Mesothelial cell of epicardium (in vitro differentiated cells): ENCODE measurements around the gene IGSF11. TPM values are rescaled to one million over a fixed set of nuclear protein-coding genes. Genes with fewer than 3 reads are reported as not detected.
"Not testable (repeated sequence)": the region's sequence is repeated elsewhere in the genome, so short reads cannot be mapped to it uniquely, and the experiment has no call there.

Source experiments
- DNase-seq, 2 experiments: peaks; one replicate each; pipeline ENCODE4 v3.0.0; 2021; ENCODE audit warnings: low spot score in 2 of 2; ENCODE audit not compliant: unreplicated experiment in 2 of 2
- H3K27ac Mint-ChIP-seq: 2 replicates; pipeline ENCODE4 v1.8.0; 2021; ENCODE audit warnings: mixed read lengths
- H3K27me3 Mint-ChIP-seq: 2 replicates; pipeline ENCODE4 v1.8.0; 2021; ENCODE audit warnings: low read depth, mixed read lengths
- H3K36me3 Mint-ChIP-seq: 2 replicates; pipeline ENCODE4 v1.8.0; 2021; ENCODE audit warnings: mixed read lengths
- H3K4me1 Mint-ChIP-seq: 2 replicates; pipeline ENCODE4 v1.8.0; 2021; ENCODE audit warnings: mixed read lengths
- H3K4me3 Mint-ChIP-seq: 2 replicates; pipeline ENCODE4 v1.8.0; 2021; ENCODE audit warnings: mild to moderate bottlenecking, moderate library complexity, mixed read lengths
- H3K9me3 Mint-ChIP-seq: 2 replicates; pipeline ENCODE4 v1.8.0; 2021; ENCODE audit warnings: mixed read lengths
- total RNA-seq: library from RNA; stranded (reverse); gene quantifications from 3 replicates; pipeline ENCODE4 v1.2.1, GENCODE V29; 2021
- TF ChIP-seq, protein P1 (sequence below): fragments of 200-600 bp; sonication (generic); IDR thresholded peaks from one replicate; pipeline ENCODE4 v1.5.0; 2021; ENCODE audit warnings: antibody characterized with exemption; ENCODE audit not compliant: unreplicated experiment

The IGSF11 gene, protein sequence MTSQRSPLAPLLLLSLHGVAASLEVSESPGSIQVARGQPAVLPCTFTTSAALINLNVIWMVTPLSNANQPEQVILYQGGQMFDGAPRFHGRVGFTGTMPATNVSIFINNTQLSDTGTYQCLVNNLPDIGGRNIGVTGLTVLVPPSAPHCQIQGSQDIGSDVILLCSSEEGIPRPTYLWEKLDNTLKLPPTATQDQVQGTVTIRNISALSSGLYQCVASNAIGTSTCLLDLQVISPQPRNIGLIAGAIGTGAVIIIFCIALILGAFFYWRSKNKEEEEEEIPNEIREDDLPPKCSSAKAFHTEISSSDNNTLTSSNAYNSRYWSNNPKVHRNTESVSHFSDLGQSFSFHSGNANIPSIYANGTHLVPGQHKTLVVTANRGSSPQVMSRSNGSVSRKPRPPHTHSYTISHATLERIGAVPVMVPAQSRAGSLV
- 1.2 to 2.0 TPM (median 1.8 TPM) in 3 replicates for total RNA-seq

DNA sequence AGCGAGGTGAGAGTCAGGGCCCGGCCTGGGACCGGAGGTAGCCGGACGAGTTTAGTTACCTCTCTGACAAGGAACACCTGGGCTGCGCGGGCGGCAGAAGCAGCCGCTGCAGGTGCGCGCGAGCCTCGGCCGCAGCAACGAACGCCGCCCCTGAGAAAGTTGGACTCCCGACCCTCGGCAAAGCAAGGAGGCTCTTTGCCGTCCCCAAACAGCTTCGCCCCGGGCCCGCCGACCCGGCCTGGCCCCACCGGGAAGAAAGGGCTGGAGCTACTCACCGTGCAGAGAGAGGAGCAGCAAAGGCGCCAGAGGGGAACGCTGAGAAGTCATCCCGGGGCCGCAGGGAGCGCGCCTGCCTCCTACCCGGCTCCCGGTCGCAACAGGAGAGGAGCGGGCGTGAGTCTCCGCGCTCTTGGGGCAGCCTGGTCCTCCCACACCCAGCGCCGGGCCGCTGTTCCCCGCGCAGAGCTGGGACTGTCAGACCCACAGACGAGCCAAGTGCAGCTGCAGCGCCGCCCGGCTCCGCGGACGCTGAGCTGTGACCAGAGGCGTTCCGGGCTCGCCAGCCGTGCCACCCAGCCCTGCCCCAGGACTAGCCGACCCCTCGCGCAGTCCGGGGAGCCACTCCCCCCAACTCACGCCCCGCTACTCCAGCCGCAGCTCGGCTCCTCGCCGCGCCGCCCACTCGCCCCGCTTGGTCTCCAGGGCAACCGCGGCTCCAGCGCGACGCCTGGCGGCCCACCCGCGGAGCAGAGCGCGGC lies at the start of gene IGSF11:
Gene IGSF11 (minus strand): TSS at position 591 of the 758 bp plus-strand sequence. CDS start 264 bp downstream, at position 327.
- H3K4me3 Mint-ChIP-seq: peak within 1 kb of the TSS; percentile 91
- H3K4me1 Mint-ChIP-seq: peaks cover 12% of the 10 kb centered on the region
- no peaks in the 10 kb centered on the region for H3K9me3 Mint-ChIP-seq
- H3K36me3 Mint-ChIP-seq: no peaks in the 10 kb centered on the region
- TF ChIP-seq, protein P1, sequence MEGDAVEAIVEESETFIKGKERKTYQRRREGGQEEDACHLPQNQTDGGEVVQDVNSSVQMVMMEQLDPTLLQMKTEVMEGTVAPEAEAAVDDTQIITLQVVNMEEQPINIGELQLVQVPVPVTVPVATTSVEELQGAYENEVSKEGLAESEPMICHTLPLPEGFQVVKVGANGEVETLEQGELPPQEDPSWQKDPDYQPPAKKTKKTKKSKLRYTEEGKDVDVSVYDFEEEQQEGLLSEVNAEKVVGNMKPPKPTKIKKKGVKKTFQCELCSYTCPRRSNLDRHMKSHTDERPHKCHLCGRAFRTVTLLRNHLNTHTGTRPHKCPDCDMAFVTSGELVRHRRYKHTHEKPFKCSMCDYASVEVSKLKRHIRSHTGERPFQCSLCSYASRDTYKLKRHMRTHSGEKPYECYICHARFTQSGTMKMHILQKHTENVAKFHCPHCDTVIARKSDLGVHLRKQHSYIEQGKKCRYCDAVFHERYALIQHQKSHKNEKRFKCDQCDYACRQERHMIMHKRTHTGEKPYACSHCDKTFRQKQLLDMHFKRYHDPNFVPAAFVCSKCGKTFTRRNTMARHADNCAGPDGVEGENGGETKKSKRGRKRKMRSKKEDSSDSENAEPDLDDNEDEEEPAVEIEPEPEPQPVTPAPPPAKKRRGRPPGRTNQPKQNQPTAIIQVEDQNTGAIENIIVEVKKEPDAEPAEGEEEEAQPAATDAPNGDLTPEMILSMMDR: no peak
- peak; percentile 64 to 83 for DNase-seq
- H3K27ac Mint-ChIP-seq: peak within 1 kb of the TSS; percentile 43
- H3K27me3 Mint-ChIP-seq: peaks cover 58% of the 10 kb centered on the region

DNA sequence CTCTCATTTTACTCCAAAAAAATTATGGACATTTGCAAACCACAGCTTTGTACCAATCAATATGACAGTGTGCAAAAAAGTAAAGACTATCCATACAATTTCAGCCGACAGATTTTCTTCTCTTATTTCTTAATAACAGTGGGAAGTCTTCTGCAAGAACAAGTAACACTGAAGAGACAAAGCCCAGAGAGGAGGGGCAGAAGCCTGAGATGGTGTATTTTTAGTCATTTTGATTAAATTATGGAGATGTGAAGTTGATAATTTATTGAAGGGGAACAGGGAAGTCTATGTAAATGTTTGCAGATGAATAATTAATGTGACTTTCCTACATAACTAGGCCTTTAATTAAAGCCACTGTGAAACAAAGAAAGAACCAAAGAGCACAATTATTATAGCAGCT lies 45.7 kb upstream of the IGSF11 start:
- no peaks in the 10 kb centered on the region for H3K4me1 Mint-ChIP-seq
- peaks cover 18% of the 10 kb centered on the region for H3K9me3 Mint-ChIP-seq
- TF ChIP-seq, protein P1: no peak
- no peak overlapping the region for H3K27ac Mint-ChIP-seq
- no peak for DNase-seq
- no peaks in the 10 kb centered on the region for H3K36me3 Mint-ChIP-seq
- H3K27me3 Mint-ChIP-seq: no peaks in the 10 kb centered on the region
- no peak overlapping the region for H3K4me3 Mint-ChIP-seq

DNA sequence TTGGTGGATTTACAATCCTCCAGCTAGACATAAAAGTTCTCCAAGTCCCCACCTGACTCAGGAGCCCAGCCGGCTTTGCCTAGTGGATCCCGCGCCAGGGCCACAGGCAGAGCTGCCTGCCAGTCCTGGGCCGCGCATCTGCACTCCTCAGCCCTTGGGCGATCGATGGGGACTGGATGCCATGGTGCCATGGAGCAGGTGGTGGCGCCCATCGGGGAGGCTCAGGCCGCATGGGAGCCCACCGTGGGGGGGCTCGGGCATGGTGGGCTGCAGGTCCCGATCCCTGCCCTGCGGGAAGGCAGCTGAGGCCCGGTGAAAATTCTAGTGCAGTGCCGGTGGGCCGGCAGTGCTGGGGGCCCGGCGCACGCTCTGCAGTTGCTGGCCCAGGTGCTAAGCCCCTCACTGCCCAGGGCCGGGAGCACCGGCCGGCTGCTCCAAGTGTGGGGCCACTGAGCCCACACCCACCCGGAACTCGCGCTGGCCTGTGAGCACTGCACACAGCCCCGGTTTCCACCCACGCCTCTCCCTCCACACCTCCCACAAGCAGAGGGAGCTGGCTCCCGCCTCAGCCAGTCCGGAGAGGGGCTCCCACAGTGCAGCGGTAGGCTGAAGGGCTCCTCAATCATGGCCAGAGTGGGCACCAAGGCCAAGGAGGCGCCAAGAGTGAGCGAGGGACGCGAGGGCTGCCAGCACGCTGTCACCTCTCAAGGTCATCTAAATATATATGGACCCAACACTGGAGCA lies 38.8 kb upstream of the IGSF11 start:
- H3K27ac Mint-ChIP-seq: no peak overlapping the region
- no peak for DNase-seq
- H3K4me1 Mint-ChIP-seq: no peaks in the 10 kb centered on the region
- no peak overlapping the region for H3K4me3 Mint-ChIP-seq
- H3K9me3 Mint-ChIP-seq: peaks cover 33% of the 10 kb centered on the region
- no peaks in the 10 kb centered on the region for H3K36me3 Mint-ChIP-seq
- H3K27me3 Mint-ChIP-seq: no peaks in the 10 kb centered on the region
- TF ChIP-seq, protein P1: no peak

DNA sequence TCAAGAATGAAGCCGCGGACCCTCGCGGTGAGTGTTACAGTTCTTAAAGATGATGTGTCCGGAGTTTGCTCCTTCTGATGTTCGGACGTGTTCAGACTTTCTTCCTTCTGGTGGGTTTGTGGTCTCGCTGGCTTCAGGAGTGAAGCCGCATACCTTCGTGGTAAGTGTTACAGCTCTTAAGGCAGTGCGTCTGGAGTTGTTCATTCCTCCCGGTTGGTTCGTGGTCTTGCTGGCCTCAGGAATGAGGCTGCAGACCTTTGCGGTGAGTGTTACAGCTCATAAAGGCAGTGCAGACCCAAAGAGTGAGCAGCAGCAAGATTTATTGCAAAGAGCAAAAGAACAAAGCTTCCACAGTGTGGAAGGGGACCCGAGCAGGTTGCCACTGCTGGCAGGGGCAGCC lies 37.8 kb upstream of the IGSF11 start:
- not testable (repeated sequence) for H3K27ac Mint-ChIP-seq, H3K4me3 Mint-ChIP-seq, H3K36me3 Mint-ChIP-seq, H3K4me1 Mint-ChIP-seq, DNase-seq, H3K27me3 Mint-ChIP-seq
- H3K9me3 Mint-ChIP-seq: peaks cover 23% of the 10 kb centered on the region

DNA sequence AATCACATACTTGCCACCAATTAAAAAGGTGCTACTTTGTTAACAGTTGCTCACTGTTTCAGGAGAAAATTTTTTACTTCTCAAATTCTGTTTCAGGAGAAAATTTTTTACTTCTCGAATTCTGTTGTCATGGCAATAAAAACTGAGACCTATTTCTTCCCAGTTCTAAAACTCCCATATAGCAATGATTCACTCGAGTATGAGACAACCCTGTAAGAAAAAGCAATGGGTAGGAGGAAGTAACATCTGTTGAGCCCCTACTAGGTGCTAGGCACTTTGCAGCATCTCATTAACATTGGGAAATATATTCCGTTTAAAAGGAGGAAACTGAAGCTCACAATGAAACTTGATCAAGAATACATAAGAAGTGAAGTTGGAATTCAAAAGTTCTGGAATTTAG lies 35.1 kb upstream of the IGSF11 start:
- DNase-seq: no peak
- no peak overlapping the region for H3K27ac Mint-ChIP-seq
- no peak overlapping the region for H3K4me3 Mint-ChIP-seq
- peaks cover 6% of the 10 kb centered on the region for H3K27me3 Mint-ChIP-seq
- H3K36me3 Mint-ChIP-seq: no peaks in the 10 kb centered on the region
- H3K4me1 Mint-ChIP-seq: no peaks in the 10 kb centered on the region
- peaks cover 12% of the 10 kb centered on the region for H3K9me3 Mint-ChIP-seq
- TF ChIP-seq, protein P1: no peak
